ENCODE measurements around the gene TMEM168.
A peak's percentile ranks its signal among the peaks of the same experiment; 100 is the strongest.
"Not testable (repeated sequence)": the region's sequence is repeated elsewhere in the genome, so short reads cannot be mapped to it uniquely, and the experiment has no call there.

TMEM168 gene

GRCh38 chr7:112789817-112790585 lies at the start of gene TMEM168:
Gene TMEM168, minus strand, starts transcription at chr7:112790393. Its CDS starts 5,568 bp downstream, at chr7:112784825.
- DNase-seq (ENCODE audit: low spot score) = peak; percentile 64
- FAIRE-seq = no peak

GRCh38 chr7:112835928-112836327 lies 45.7 kb upstream of the TMEM168 start:
- not testable (repeated sequence) for DNase-seq (ENCODE audit: low spot score); FAIRE-seq

GRCh38 chr7:112833082-112833481 lies 42.9 kb upstream of the TMEM168 start:
- DNase-seq (ENCODE audit: low spot score) (no peak), FAIRE-seq (no peak)

- DNase-seq (ENCODE audit: low spot score) (no peak), FAIRE-seq (no peak)
Measured at GRCh38 chr7:112830769-112831168, 40.6 kb upstream of the TMEM168 start.

- no peak for FAIRE-seq
Measured at GRCh38 chr7:112828696-112829095, 38.5 kb upstream of the TMEM168 start.

GRCh38 chr7:112821345-112821744 lies 31.2 kb upstream of the TMEM168 start:
- no peak for DNase-seq (ENCODE audit: low spot score)
- no peak for FAIRE-seq

More at GRCh38 chr7:112828696-112829095, 38.5 kb upstream of the TMEM168 start:
- no peak for DNase-seq (ENCODE audit: low spot score)

- FAIRE-seq (no peak), DNase-seq (ENCODE audit: low spot score) (no peak)
Measured at GRCh38 chr7:112819536-112819935, 29.3 kb upstream of the TMEM168 start.

GRCh38 chr7:112806156-112806555 lies 16.0 kb upstream of the TMEM168 start:
- no peak for DNase-seq (ENCODE audit: low spot score)
- FAIRE-seq = no peak

- FAIRE-seq (no peak), DNase-seq (ENCODE audit: low spot score) (no peak)
Measured at GRCh38 chr7:112802406-112802805, 12.2 kb upstream of the TMEM168 start.

- no peak for DNase-seq (ENCODE audit: low spot score)
- FAIRE-seq = no peak
Measured at GRCh38 chr7:112800486-112800885, 10.3 kb upstream of the TMEM168 start.

GRCh38 chr7:112799448-112800120 lies 9.4 kb upstream of the TMEM168 start:
- no peak for FAIRE-seq
- DNase-seq (ENCODE audit: low spot score) = no peak

- DNase-seq (ENCODE audit: low spot score) (no peak), FAIRE-seq (no peak)
Measured at GRCh38 chr7:112798274-112799159, 8.3 kb upstream of the TMEM168 start.

GRCh38 chr7:112796552-112796951 lies 6.4 kb upstream of the TMEM168 start:
- not testable (repeated sequence) for DNase-seq (ENCODE audit: low spot score); FAIRE-seq

GRCh38 chr7:112792441-112792840 lies 2.2 kb upstream of the TMEM168 start:
- FAIRE-seq = no peak
- no peak for DNase-seq (ENCODE audit: low spot score)

GRCh38 chr7:112791465-112792168 lies 1.4 kb upstream of the TMEM168 start:
- DNase-seq (ENCODE audit: low spot score) = no peak
- FAIRE-seq = no peak

GRCh38 chr7:112790586-112791003 lies 402 bp upstream of the TMEM168 start:
- DNase-seq (ENCODE audit: low spot score) (no peak), FAIRE-seq (no peak)

- DNase-seq (ENCODE audit: low spot score) (no peak), FAIRE-seq (no peak)
Measured at GRCh38 chr7:112789453-112789816, 758 bp downstream of the TMEM168 start.

- DNase-seq (ENCODE audit: low spot score) (no peak), FAIRE-seq (no peak)
Measured at GRCh38 chr7:112788778-112789343, 1.3 kb downstream of the TMEM168 start.

GRCh38 chr7:112784603-112785002 lies 5.6 kb downstream of the TMEM168 start:
- DNase-seq (ENCODE audit: low spot score) (no peak), FAIRE-seq (no peak)

GRCh38 chr7:112782498-112782897 lies 7.7 kb downstream of the TMEM168 start:
- DNase-seq (ENCODE audit: low spot score) = no peak
- no peak for FAIRE-seq

- DNase-seq (ENCODE audit: low spot score) (no peak), FAIRE-seq (no peak)
Measured at GRCh38 chr7:112781558-112781957, 8.6 kb downstream of the TMEM168 start.
